Measurements from ENCODE around the gene DUOXA2.
"Not testable (repeated sequence)": the region's sequence is repeated elsewhere in the genome, so short reads cannot be mapped to it uniquely, and the experiment has no call there.

DNA sequence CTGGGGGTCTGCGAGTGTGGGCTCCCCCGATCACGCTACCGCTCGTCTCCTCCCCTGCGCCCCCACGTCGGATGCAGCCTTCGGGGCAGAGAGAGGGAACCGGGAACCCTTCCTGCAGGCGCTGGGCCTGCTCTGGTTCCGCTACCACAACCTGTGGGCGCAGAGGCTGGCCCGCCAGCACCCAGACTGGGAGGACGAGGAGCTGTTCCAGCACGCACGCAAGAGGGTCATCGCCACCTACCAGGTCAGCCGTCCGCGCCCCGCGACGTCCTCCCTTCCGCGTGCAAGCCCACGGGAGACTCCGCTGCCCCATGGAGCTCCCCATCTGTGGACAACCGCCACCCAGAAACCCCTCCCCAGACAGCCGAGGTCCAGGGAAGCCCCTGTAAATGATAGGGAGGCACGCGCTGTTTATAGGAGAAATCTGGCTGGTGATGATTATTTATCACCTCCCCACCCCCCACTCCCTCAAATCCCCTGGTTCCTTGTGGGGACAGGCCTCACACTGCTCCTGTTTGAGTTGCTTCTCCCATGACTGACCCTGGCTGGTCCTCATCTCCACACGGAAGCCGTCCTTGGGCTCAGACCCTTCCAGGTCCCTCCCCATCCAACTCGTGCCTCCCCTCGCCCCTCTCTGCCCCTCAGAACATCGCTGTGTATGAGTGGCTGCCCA lies 21.7 kb downstream of the DUOXA2 start:
- not testable (repeated sequence) for TF ChIP-seq CTCF, POLR2A (IDR thresholded peaks at IDR 0.05)

Measured in testis (tissue), 2 donors.